ENCODE data around the gene TAF4.

DNA sequence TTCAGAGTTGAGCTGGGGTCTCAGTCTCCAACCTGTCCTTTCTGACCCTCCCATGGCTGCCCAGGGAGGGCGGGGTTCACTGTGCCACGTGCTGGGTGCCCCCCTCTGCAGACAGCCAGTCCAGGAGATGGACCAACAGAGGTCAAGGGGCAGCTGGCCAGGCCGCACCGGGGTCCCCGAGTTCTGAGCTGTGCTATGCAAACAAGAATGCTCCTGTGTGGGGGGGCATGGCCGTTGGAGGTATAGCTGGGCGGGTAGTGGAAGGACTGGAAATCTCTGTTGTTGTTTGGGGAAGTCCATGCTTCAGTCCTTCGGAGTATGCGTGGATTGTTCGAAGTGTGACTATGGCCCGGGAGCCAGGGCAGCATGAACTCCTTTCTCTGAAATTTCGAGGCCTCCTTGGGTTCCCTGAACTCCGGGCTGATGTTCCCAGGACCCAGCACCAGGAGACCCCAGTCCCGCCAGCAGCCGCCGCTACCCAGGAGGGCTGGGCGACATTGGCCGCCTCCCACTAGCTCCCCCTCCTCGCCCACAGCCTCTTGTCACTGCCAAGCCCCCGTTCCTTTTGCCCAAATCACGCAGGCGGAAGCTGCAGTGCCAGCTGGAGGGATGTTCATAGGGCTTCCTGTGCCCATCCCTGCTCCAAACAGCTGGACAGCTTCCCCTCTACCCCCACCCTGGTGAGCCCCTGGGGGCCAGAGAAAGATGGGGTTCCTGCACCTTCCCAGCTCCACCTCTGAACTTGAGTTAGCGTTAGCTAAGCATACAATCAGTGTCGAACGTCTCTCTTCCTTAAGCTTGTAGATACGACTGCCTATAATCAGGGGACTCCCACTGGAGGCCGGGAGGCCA lies 126.6 kb downstream of the TAF4 start:
- TF ChIP-seq POLR2AphosphoS5 (IDR thresholded peaks at IDR 0.05; ENCODE audit: insufficient read depth, low read depth, low read length) (no peak), CTCF (IDR thresholded peaks at IDR 0.05; ENCODE audit: extremely low read depth in 1 of 2, insufficient read depth in 1 of 2, low read depth in 1 of 2, low read length in 2 of 2) (no peak), MYC (IDR thresholded peaks at IDR 0.05; ENCODE audit: low read depth, low read length) (no peak), POLR2A (IDR thresholded peaks at IDR 0.05; ENCODE audit: low read depth, low read length) (no peak), EZH2 (IDR thresholded peaks at IDR 0.05; ENCODE audit: borderline replicate concordance, low read depth, low read length, severe bottlenecking) (no peak), GATA2 (IDR thresholded peaks at IDR 0.05; ENCODE audit: insufficient read depth, insufficient read length, low read depth, low read length) (no peak)
- TF ChIP-seq, protein P1, sequence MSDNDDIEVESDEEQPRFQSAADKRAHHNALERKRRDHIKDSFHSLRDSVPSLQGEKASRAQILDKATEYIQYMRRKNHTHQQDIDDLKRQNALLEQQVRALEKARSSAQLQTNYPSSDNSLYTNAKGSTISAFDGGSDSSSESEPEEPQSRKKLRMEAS (IDR thresholded peaks at IDR 0.05; ENCODE audit: insufficient read depth, insufficient read length) = no peak

Measured in endothelial cell of umbilical vein (primary cell).